K562 (cell line): ENCODE results near the gene MON1A. TPM values are rescaled to one million over a fixed set of nuclear protein-coding genes. Genes with fewer than 3 reads are reported as not detected.

Experiments used
- ATAC-seq: fragments of 200-7000 bp; cut with Tn5 transposase; 3 replicates; pipeline ENCODE4 v1.9.1; 2020; ENCODE audit warnings: moderate library complexity
- BruUV-seq: library from RNA; stranded (reverse); fragments of 400-500 nt; replicated peaks from 2 replicates; lab custom pipeline; 2021; lab: Mats Ljungman, UMichigan
- CTCF ChIA-PET: fragments of 300-600 bp; formaldehyde crosslinking; extraction: SDS; loops from one replicate; lab custom pipeline; 2021; ENCODE audit warnings: low intra/inter-chr PET ratio; lab: Yijun Ruan, JAX
- POLR2A ChIA-PET: fragments of 300-600, 350-650 bp; sonication (Branson Sonifier 250); formaldehyde crosslinking; extraction: SDS; loops from one replicate; lab custom pipeline; 2021; ENCODE audit warnings: antibody characterized with exemption, inconsistent platforms; lab: Yijun Ruan, JAX
- DNase-seq, 4 experiments: peaks; one replicate each; pipeline versions ENCODE4 v3.0.0 to v3.0.0-alpha.2; 2011 to 2018; ENCODE audit warnings: low spot score in 3 of 4, mixed read lengths in 3 of 4; ENCODE audit errors: extremely low read depth in 1 of 4
- FAIRE-seq: peaks from 2 replicates; lab custom pipeline; 2011; peaks lifted over from hg19 to GRCh38; lab: Jason Lieb, UNC
- H2AFZ ChIP-seq: 2 replicates; pipeline ENCODE4 v1.6.0; 2011; ENCODE audit warnings: low read depth, low read length, control low read depth, inconsistent platforms
- H3K27ac ChIP-seq: fragments of 200-600 bp; 3 replicates; pipeline ENCODE4 v1.8.0; 2011; ENCODE audit warnings: low read depth, mild to moderate bottlenecking, control low read depth, inconsistent platforms, low read length, moderate library complexity, mixed read lengths; ENCODE audit errors: extremely low read depth
- H3K27me3 ChIP-seq, 2 experiments: fragments of 300-600 bp in 1 of 2; 2 replicates in 1 of 2; 3 replicates in 1 of 2; pipeline versions ENCODE4 v1.6.0 to v1.8.0; 2011; ENCODE audit warnings: inconsistent platforms in 2 of 2, low read length in 2 of 2, mild to moderate bottlenecking in 1 of 2, mixed read lengths in 1 of 2, moderate library complexity in 1 of 2; ENCODE audit not compliant: control insufficient read depth in 2 of 2, insufficient read depth in 2 of 2
- H3K36me3 ChIP-seq: fragments of 300-600 bp; 3 replicates; pipeline ENCODE4 v1.8.0; 2011; ENCODE audit warnings: mild to moderate bottlenecking, low read length, inconsistent platforms; ENCODE audit not compliant: control insufficient read depth, insufficient read depth
- H3K4me1 ChIP-seq, 2 experiments: fragments of 200-600 bp in 1 of 2; replicated peaks in 1 of 2; 2 replicates in 1 of 2; 3 replicates in 1 of 2; pipeline versions ENCODE4 v1.5.1 to v1.8.0; 2011; ENCODE audit warnings: inconsistent platforms in 2 of 2, low read length in 2 of 2, mild to moderate bottlenecking in 1 of 2, mixed read lengths in 1 of 2, moderate library complexity in 1 of 2; ENCODE audit not compliant: control insufficient read depth in 2 of 2, insufficient read depth in 2 of 2
- H3K4me2 ChIP-seq: 2 replicates; pipeline ENCODE4 v1.6.1; 2011; ENCODE audit warnings: low read length, control low read depth, inconsistent platforms, mixed read lengths; ENCODE audit not compliant: insufficient read depth
- H3K4me3 ChIP-seq: fragments of 200-600 bp; sonication (generic), shearing (Covaris generic); 2 replicates; pipeline ENCODE4 v1.5.1; 2016; ENCODE audit warnings: control low read depth, inconsistent platforms
- H3K79me2 ChIP-seq: fragments of 200-600 bp; 3 replicates; pipeline ENCODE4 v1.8.0; 2011; ENCODE audit warnings: low read length, inconsistent platforms; ENCODE audit not compliant: control insufficient read depth, insufficient read depth
- H3K9ac ChIP-seq, 2 experiments: 2 replicates each; pipeline versions ENCODE4 v1.6.0 to v1.6.1; 2011; ENCODE audit warnings: low read depth in 2 of 2, low read length in 2 of 2, control low read depth in 1 of 2, inconsistent platforms in 1 of 2, mild to moderate bottlenecking in 1 of 2, mixed read lengths in 1 of 2; ENCODE audit not compliant: insufficient read depth in 1 of 2
- H3K9me1 ChIP-seq: one replicate; pipeline ENCODE4 v1.6.0; 2011; ENCODE audit warnings: inconsistent platforms, mild to moderate bottlenecking, low read length, moderate library complexity; ENCODE audit not compliant: control insufficient read depth, insufficient read depth
- H3K9me3 ChIP-seq: replicated peaks from 2 replicates; pipeline ENCODE4 v1.5.1; 2011; ENCODE audit warnings: low read depth, low read length, inconsistent platforms; ENCODE audit not compliant: control insufficient read depth, insufficient read depth
- H4K20me1 ChIP-seq: replicated peaks from 2 replicates; pipeline ENCODE4 v1.6.1; 2011; ENCODE audit warnings: low read length, inconsistent platforms, mixed read lengths; ENCODE audit not compliant: control insufficient read depth, insufficient read depth
- EHMT2 ChIP-seq: fragments of 450-650 bp; IDR thresholded peaks from 2 replicates; pipeline ENCODE4 v1.6.1; 2018; ENCODE audit warnings: antibody characterized with exemption
- MAZ ChIP-seq, 2 experiments: fragments of 450-650 bp in 1 of 2; sonication (generic) in 1 of 2; formaldehyde crosslinking; IDR thresholded peaks in 1 of 2; conservative IDR thresholded peaks in 1 of 2; 2 replicates each; pipeline versions ENCODE4 v1.4.0 to v1.5.0; 2020; ENCODE audit warnings: mild to moderate bottlenecking in 1 of 2, missing genetic modification reagents in 1 of 2
- MIER1 ChIP-seq: fragments of 450-650 bp; IDR thresholded peaks from 2 replicates; pipeline ENCODE4 v1.6.1; 2016; ENCODE audit warnings: antibody characterized with exemption, mild to moderate bottlenecking, low read depth
- NCOA1 ChIP-seq: fragments of 450-650 bp; IDR thresholded peaks from 2 replicates; pipeline ENCODE4 v1.6.1; 2016; ENCODE audit warnings: low read depth
- PRMT5 ChIP-seq: sonication (generic); formaldehyde crosslinking; IDR thresholded peaks from 2 replicates; pipeline ENCODE4 v1.5.0; 2020; ENCODE audit warnings: missing genetic modification reagents
- REST ChIP-seq, 2 experiments: fragments of 450-650 bp; formaldehyde crosslinking in 1 of 2; IDR thresholded peaks; 2 replicates each; pipeline versions ENCODE4 v1.4.0 to v1.6.1; 2014 to 2020; ENCODE audit warnings: mild to moderate bottlenecking in 2 of 2, borderline replicate concordance in 1 of 2, low read depth in 1 of 2
- STAG1 ChIP-seq: sonication (generic); formaldehyde crosslinking; IDR thresholded peaks from 2 replicates; pipeline ENCODE4 v1.5.0; 2020; ENCODE audit warnings: missing genetic modification reagents, borderline replicate concordance
- WHSC1 ChIP-seq: IDR thresholded peaks from one replicate; pipeline ENCODE4 v1.6.1; 2012; ENCODE audit warnings: low read length, control low read depth, inconsistent platforms
- ZBTB1 ChIP-seq: sonication (generic); formaldehyde crosslinking; IDR thresholded peaks from 2 replicates; pipeline ENCODE4 v1.8.1; 2023; ENCODE audit warnings: missing genetic modification reagents, low read depth, mild to moderate bottlenecking, borderline replicate concordance
- whole genome bisulfite sequencing: fragments of 100-300 bp; shearing (Covaris generic); methylation state at CpG from one replicate; pipeline ENCODE4 v1.1.6; 2016; ENCODE audit warnings: low coverage, mixed read lengths; ENCODE audit not compliant: insufficient coverage; ENCODE audit errors: missing lambda C conversion rate; 5-methylcytosine and 5-hydroxymethylcytosine counted together
- in situ Hi-C: fragments of 300-500 bp; cut with MboI; formaldehyde crosslinking; loops from 4 replicates; pipeline ENCODE4 v1.15.0; 2018; ENCODE audit warnings: inconsistent platforms, mixed read lengths
- intact Hi-C: fragments of 100-400 bp; cut with micrococcal nuclease; formaldehyde crosslinking; loops from 2 replicates; pipeline ENCODE4 v1.14.2; 2022
- polyA plus RNA-seq, 8 experiments: library from polyadenylated mRNA; depleted of rRNA in 4 of 8; stranded (reverse) in 5 of 8; unstranded in 3 of 8; fragments of >200 nt; fragmentation: Nextera tagmentation in 2 of 8; fragmentation: Illumina TruSeq in 1 of 8; extraction: Ambion mirVana in 2 of 8; extraction: Trizol in 1 of 8; gene quantifications; 2 replicates each; pipeline versions ENCODE4 v1.2.1 to v1.2.3, GENCODE V29; 2011 to 2014; ENCODE audit warnings: inconsistent platforms in 1 of 8, missing spikeins in 1 of 8
- total RNA-seq, 7 experiments: library from RNA; depleted of rRNA in 6 of 7; stranded (reverse); fragments of >200 nt in 6 of 7; fragmentation: Illumina TruSeq in 2 of 7; extraction: Trizol in 2 of 7; gene quantifications; 2 replicates each; pipeline versions ENCODE4 v1.2.1 to v1.2.3, GENCODE V29; 2011 to 2021; ENCODE audit warnings: low replicate concordance in 1 of 7

Gene MON1A
- total and polyA plus RNA-seq, 9 of the 15 experiments (the other 6 are each of a cell fraction or from before 2014, with no cell fraction given) = 1.1 to 13.8 (median 6.8) TPM

DNA sequence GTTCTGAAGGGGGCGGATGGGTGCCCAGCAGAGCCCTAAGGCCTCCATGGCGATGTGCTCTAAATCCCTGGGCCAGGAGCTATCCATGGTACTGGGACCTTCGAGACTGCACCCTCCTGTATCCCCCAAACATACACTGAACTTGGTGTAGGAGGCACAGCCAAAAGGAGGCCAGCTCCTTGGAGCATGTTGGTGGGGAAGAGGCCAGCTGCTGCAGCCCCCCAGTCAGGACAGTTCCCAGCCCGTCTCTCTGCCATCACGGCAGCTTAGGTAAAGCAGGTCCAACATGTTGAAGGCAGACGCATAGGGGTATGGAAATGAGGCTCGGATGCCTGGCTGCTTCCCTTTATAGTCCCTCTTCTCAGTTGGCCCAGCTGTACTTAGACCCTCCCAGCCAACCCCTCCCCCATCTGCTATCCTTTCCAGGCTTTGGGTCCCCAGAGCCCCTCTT is 61.7 kb downstream of the MON1A start:
- Histone ChIP-seq H3K4me2 (no peak overlapping the region), H3K27ac (no peak overlapping the region), H3K9ac (no peak overlapping the region), H3K79me2 (no peaks in the 10 kb centered on the region), H3K9me1 (no peaks in the 10 kb centered on the region), H3K4me3 (no peak overlapping the region), H3K9me3 (no peaks in the 10 kb centered on the region), H2AFZ (no peak overlapping the region), H3K4me1 (peaks cover 0 to 16% of the 10 kb centered on the region in 2 experiments; a peak in 2 of 5 replicates), H4K20me1 (peaks cover 6% of the 10 kb centered on the region; the same call in 1 of the 2 replicates), H3K36me3 (no peaks in the 10 kb centered on the region), H3K27me3 (peaks cover 4 to 35% of the 10 kb centered on the region in 2 experiments; a peak in 3 of 5 replicates)
- ChIA-PET POLR2A (interaction anchor here (0.6 kb wide), 1 partner anchor 38 kb away, joined by 3 read pairs; no protein-coding TSS in a partner anchor), CTCF (no interaction called here)
- ATAC-seq = peak; percentile 71
- intact Hi-C loops = no loop called here
- 5% methylated on average over 7 of the region's 7 CpGs for WGBS
- peak; percentile 44 to 53 (median 48) for DNase-seq
- no TSS peak for BruUV-seq
- FAIRE-seq = no peak
- in situ Hi-C loops = no loop called here
- 0 out of 4 replicates have a peak, but pooled peaks of 1 of the 2 experiments have one; percentile 22 for TF ChIP-seq MAZ (CRISPR knock-in tag; conservative IDR thresholded peaks at IDR 0.05 in 1 of 2, IDR thresholded peaks at IDR 0.05 in 1 of 2)
- 0 out of 2 replicates have a peak, but pooled peaks have one; percentile 55 for TF ChIP-seq PRMT5
- 0 out of 2 replicates have a peak, but pooled peaks have one; percentile 33 for TF ChIP-seq NCOA1
- peak; percentile 98 for TF ChIP-seq REST (IDR thresholded peaks at IDR 0.05; ENCODE audit: borderline replicate concordance)
- peak; percentile 93 for TF ChIP-seq REST (CRISPR knock-in tag; IDR thresholded peaks at IDR 0.05; ENCODE audit: low read depth)
- TF ChIP-seq STAG1 (CRISPR knock-in tag) = 0 out of 2 replicates have a peak, but pooled peaks have one; percentile 12
- TF ChIP-seq EHMT2 = peak; percentile 96
- TF ChIP-seq WHSC1 = no peak
- peak; percentile 93 for TF ChIP-seq MIER1
- TF ChIP-seq ZBTB1 (CRISPR knock-in tag) = no peak
